ENCODE measurements around the gene KCNJ10. TPM values are rescaled to one million over a fixed set of nuclear protein-coding genes. Genes with fewer than 3 reads are reported as not detected.
A peak's percentile ranks its signal among the peaks of the same experiment; 100 is the strongest.

Gene KCNJ10
- polyA plus RNA-seq, 1 experiment: not detected

GRCh38 chr1:159962176-159962575, 107.8 kb downstream of the KCNJ10 start:
- TF ChIP-seq, protein P1, sequence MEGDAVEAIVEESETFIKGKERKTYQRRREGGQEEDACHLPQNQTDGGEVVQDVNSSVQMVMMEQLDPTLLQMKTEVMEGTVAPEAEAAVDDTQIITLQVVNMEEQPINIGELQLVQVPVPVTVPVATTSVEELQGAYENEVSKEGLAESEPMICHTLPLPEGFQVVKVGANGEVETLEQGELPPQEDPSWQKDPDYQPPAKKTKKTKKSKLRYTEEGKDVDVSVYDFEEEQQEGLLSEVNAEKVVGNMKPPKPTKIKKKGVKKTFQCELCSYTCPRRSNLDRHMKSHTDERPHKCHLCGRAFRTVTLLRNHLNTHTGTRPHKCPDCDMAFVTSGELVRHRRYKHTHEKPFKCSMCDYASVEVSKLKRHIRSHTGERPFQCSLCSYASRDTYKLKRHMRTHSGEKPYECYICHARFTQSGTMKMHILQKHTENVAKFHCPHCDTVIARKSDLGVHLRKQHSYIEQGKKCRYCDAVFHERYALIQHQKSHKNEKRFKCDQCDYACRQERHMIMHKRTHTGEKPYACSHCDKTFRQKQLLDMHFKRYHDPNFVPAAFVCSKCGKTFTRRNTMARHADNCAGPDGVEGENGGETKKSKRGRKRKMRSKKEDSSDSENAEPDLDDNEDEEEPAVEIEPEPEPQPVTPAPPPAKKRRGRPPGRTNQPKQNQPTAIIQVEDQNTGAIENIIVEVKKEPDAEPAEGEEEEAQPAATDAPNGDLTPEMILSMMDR (IDR thresholded peaks at IDR 0.05; ENCODE audit: low read depth, low read length): no peak
- no peak for DNase-seq (ENCODE audit: low read depth, low spot score)
- POLR2A ChIA-PET: no interaction called here
- Histone ChIP-seq H3K27ac (ENCODE audit: low read depth, low read length) (no peak overlapping the region), H3K4me3 (ENCODE audit: low read depth, low read length) (no peak overlapping the region), H3K9me3 (ENCODE audit: control insufficient read depth, insufficient read depth, low read length) (no peaks in the 10 kb centered on the region; the same call in 1 of the 2 replicates), H3K27me3 (ENCODE audit: control insufficient read depth, insufficient read depth, low read length) (peaks cover 18% of the 10 kb centered on the region)
- CTCF ChIA-PET: interaction anchor here (2.4 kb wide), 1 partner anchor 44 kb away, joined by 11 read pairs; no protein-coding TSS in a partner anchor

DNA sequence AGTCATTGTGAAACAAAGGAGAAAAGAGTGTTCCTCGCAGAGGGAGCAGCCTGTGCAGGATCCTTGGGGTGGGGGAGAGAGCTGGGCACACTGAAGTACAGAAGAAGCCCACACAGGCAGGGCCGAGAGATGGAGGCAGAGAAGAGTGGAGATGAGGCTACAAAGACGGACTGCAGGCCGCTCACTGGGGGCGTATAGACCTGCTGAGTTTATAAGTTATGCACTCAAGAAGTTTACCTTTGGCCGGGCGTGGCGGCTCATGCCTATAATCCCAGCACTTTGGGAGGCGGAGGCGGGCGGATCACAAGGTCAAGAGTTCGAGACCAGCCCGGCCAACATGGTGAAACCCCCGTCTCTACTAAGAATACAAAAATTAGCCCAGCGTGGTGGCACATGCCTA, 108.3 kb downstream of the KCNJ10 start:
- TF ChIP-seq, protein P1 (IDR thresholded peaks at IDR 0.05; ENCODE audit: low read depth, low read length): no peak
- no peak overlapping the region for H3K27ac ChIP-seq (ENCODE audit: low read depth, low read length)
- H3K27me3 ChIP-seq (ENCODE audit: control insufficient read depth, insufficient read depth, low read length): peaks cover 18% of the 10 kb centered on the region
- ChIA-PET CTCF (interaction anchor here (2.4 kb wide), 1 partner anchor 44 kb away, joined by 11 read pairs; no protein-coding TSS in a partner anchor), POLR2A (no interaction called here)
- no peaks in the 10 kb centered on the region; the same call in 1 of the 2 replicates for H3K9me3 ChIP-seq (ENCODE audit: control insufficient read depth, insufficient read depth, low read length)
- DNase-seq (ENCODE audit: low read depth, low spot score): no peak
- H3K4me3 ChIP-seq (ENCODE audit: low read depth, low read length): no peak overlapping the region

DNA sequence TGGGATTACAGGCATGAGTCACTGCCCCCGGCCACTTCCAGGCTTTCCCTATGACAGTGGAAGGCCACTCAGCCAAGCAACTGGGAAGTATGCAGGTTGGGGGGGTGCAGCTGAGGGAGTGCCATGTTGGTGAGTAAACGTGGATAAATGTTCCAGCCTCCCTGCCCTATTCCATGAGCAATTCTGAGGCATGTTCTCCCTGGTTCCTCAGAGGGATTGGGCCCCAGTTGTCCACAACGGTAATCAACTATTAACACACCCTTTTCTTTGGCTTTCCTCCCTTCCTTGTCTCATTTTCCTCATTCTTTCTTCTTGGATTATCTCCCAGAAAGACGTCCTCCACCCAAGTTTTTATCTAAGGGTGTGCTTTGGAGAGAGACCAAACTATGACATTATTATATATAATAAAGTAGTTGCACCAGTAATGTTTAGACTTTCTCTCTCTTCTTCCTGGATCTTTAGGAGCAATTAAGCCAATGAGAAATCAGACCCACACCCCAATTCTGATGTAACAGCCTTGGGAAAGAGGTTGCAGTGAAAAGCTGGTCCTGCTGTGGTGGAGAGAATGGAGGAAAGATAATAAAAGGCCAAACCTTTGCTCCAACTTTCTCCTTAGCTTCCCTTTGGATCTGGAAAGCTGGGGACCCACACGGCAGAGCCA, 109.1 kb downstream of the KCNJ10 start:
- H3K9me3 ChIP-seq (ENCODE audit: control insufficient read depth, insufficient read depth, low read length): no peaks in the 10 kb centered on the region; the same call in 1 of the 2 replicates
- CTCF ChIA-PET: interaction anchor here (0.7 to 2.4 kb wide), 2 partner anchors 23 to 45 kb away, joined by 3 to 11 read pairs; no protein-coding TSS in a partner anchor
- no peak for DNase-seq (ENCODE audit: low read depth, low spot score)
- H3K4me3 ChIP-seq (ENCODE audit: low read depth, low read length): peak overlapping the region; percentile 31; the same call in 1 of the 2 replicates
- H3K27me3 ChIP-seq (ENCODE audit: control insufficient read depth, insufficient read depth, low read length): peaks cover 18% of the 10 kb centered on the region
- POLR2A ChIA-PET: no interaction called here
- TF ChIP-seq, protein P1 (IDR thresholded peaks at IDR 0.05; ENCODE audit: low read depth, low read length): no peak
- H3K27ac ChIP-seq (ENCODE audit: low read depth, low read length): no peak overlapping the region

DNA sequence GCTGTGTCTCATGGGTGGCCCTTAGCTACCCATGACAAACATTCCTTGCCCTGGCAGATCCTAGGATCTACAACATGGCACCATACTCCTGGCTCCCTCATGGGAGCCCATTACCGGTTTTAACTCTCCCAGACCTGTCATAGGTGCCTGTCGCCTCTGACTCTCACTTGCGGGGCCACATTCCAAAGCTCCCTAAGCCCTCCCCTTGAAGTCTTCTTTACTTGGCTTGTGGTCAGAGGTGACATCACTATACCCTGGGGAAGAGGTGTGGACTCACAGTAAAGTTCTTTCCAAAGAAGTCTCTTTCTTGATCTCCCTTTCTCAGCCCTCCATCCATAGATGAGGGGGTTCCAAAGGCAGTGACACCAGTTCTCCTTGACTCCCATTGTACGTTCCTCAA, 110.5 kb downstream of the KCNJ10 start:
- DNase-seq (ENCODE audit: low read depth, low spot score): no peak
- Histone ChIP-seq H3K9me3 (ENCODE audit: control insufficient read depth, insufficient read depth, low read length) (no peaks in the 10 kb centered on the region; the same call in 1 of the 2 replicates), H3K27me3 (ENCODE audit: control insufficient read depth, insufficient read depth, low read length) (peaks cover 13% of the 10 kb centered on the region), H3K27ac (ENCODE audit: low read depth, low read length) (no peak overlapping the region), H3K4me3 (ENCODE audit: low read depth, low read length) (no peak overlapping the region)
- CTCF ChIA-PET: interaction anchor here (0.7 to 2.4 kb wide), 2 partner anchors 12 to 47 kb away, joined by 6 to 11 read pairs; no protein-coding TSS in a partner anchor
- POLR2A ChIA-PET: no interaction called here
- TF ChIP-seq, protein P1 (IDR thresholded peaks at IDR 0.05; ENCODE audit: low read depth, low read length): no peak

- Histone ChIP-seq H3K4me3 (ENCODE audit: low read depth, low read length) (no peak overlapping the region), H3K9me3 (ENCODE audit: control insufficient read depth, insufficient read depth, low read length) (no peaks in the 10 kb centered on the region; the same call in 1 of the 2 replicates), H3K27ac (ENCODE audit: low read depth, low read length) (no peak overlapping the region), H3K27me3 (ENCODE audit: control insufficient read depth, insufficient read depth, low read length) (peaks cover 13% of the 10 kb centered on the region)
- POLR2A ChIA-PET: interaction anchor here (0.6 kb wide), 1 partner anchor 68 kb away, joined by 3 read pairs; no protein-coding TSS in a partner anchor
- TF ChIP-seq, protein P1 (IDR thresholded peaks at IDR 0.05; ENCODE audit: low read depth, low read length): no peak
- DNase-seq (ENCODE audit: low read depth, low spot score): no peak
- CTCF ChIA-PET: interaction anchor here (2.4 kb wide), 1 partner anchor 48 kb away, joined by 18 read pairs; no protein-coding TSS in a partner anchor
Observed at GRCh38 chr1:159958719-159959380, 111.1 kb downstream of the KCNJ10 start.
